ENCODE measurements around the gene ABCA13.
"Not testable (repeated sequence)": the region's sequence is repeated elsewhere in the genome, so short reads cannot be mapped to it uniquely, and the experiment has no call there.

ABCA13 gene

DNA sequence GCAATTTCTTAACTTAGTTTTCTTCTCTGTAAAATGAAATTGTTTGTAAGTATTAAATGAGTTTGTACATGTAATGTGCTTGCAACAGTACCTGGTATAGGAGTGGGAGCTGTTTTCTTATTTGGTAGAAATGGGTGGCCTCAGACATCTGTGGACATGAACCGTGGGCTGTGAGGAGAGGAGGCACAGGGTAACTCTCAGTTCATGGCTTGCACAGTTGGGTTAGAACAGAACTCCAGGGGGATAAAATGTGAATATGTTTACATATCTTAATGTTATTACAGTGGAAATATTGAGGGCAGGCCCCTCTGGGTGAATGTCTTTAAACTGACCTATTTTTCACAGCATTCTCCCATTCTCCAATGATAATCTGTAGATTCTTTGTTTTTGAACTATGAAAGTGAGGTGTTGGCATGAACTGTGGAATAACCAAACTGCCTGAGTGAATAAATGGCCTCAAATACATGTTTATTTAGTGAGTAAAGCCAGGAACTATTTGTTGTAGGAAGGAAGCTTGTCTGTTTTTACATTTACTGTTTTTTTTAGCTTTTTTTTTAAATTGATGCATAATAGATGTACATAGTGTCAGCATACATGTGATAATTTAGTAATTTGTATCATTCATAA lies 2.6 kb downstream of the ABCA13 start:
- DNase-seq = no peak

DNA sequence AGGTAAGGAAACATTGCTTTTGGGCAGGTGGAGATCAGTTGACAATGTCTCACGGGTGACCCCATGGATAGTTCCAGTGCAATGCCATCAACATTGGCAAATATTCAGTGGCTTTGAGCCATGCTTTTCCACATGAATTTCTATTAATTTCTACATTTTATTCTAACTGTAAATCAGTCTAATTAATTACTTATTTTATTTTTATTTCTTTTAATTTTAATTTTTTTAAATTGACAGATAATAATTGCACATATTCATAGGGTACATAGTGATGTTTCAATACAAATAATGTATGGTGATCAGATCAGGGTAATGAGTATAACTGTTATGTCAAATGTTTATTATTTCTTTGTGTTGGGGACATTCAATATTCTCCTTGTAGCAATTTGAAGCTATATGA lies 3.8 kb downstream of the ABCA13 start:
- DNase-seq = no peak

DNA sequence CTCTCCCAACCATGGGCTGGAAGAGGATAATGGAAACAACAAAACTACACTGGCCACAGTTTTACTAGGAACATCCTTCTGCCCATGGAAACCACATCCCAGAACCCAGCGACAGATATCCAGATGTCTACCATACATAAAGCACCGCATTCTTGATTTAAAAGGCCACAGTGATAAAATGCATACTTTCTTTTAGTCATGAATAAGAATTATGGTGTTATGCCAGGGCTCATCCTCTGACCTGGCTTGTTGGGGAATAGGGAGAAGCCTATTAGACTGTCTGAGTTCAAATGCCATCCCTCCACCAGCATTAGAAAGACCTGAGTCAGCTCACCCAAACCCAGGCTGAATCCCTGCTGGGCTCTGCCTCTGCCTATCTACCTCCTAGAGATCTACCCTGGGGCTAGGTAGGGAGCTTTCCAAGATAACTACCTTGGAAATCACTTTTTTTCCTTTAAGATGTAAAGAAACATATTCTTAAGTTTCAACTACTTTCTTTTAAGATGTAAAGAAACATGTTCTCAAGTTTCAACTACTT lies 5.2 kb downstream of the ABCA13 start:
- DNase-seq = no peak

DNA sequence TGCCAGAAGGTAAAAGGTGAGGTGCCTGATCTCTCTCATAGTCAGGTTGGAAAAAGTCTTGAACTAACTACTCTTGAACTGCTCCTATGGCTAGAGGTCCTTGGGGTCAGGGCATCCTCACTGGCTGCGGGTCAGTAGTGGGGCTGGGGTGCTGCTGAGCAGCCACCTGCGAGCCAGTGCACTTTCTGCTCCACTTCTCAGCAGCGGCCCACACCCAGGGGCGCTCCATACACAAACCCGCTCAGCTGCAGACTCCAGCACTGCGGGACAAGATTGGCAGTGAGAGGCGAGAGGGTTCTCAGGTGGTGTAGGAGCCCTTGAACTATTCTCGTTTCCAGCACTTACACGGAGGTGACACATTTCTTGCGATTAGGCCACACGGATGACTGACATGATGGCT lies 6.0 kb downstream of the ABCA13 start:
- DNase-seq = no peak

DNA sequence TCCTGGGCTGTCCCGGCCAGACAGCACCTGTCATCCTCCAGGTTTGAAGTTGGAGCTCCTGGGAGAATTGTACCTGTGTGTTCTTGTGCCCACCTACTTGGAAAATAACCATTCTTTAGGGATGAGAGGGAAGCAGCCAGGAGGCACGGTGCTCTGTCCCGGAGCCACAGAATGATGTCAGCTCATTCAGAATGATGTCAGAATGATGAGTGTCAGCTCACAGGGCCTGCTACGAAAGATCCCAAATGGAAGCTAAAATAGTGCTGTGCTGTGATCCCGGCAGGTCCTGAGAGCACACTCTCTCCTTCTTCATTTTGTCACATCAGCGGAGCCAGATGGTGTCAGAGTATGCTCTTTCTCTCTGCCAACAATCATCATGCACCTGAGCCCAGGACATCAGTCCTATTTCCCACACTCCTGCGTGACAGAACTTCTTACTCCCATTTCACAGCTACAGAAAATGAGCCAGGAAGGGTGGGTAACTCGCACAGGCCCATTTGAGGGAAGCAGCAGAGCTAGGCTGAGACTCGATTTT lies 8.3 kb downstream of the ABCA13 start:
- DNase-seq = no peak

DNA sequence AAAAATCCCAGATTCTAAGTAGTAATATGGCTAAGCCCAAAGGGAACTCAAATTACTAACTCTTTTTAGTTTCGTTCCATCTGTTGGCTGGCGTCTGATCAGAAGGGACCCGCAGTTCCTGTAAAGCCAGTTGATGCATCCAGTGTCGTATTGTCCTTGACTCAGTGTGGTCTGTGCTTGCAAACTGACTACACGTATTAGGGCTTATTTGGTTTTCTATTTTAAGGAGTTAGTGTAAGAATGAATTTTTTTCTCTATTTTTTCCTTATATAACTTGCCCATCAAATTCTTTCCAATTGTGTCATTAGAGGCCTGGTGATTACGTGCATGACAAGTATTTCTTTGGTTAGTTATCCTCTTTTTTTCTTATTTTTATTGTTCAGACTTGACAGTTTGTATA lies 9.7 kb downstream of the ABCA13 start:
- DNase-seq = no peak

DNA sequence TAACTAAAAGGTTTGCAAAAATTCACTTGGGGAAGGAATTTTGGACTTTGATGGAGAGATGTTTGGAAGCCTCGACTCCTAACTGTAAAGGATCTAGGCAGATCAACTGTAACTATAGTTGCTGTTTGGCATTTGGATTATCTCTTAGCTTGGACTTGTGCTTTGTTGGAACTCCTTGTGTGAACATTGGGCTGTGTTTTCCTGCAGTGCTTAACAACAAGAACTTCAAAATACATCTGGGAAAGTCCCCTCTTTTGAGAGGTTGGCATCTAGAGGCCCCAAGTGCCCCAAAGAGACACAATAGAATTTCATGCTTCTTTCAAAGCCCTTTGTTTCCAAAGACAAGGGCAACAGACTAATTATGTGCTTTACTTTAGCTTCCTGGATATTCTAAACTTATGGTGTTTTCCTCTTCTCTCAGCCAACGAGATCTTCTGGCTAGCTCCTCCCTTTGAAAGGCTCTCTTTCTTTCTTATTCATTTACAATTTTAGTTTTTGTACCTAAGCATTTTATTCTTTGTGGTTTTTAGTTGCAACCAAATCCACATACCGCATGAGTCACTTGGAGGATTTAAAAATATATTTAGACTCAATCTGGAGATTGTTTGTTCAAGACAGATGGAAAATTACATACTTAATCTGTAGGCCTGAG lies 11.6 kb downstream of the ABCA13 start:
- DNase-seq = no peak

DNA sequence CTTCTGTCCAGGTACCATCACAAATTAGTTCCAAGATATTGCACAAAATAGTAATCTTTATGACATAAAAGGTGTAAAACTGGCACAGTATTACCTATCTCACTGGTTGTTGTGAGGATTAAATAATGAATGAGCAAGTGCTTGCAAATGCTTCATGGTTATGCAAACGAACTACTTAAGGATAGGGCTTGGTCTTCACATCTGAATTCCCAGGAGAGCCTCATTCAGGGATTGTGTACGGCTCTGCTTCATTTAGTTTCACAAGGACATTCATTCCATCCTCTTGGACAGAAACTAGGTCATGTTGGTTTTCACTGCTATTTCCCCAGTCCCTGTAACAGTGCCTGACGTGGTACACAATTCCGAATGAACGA lies 12.1 kb downstream of the ABCA13 start:
- no peak for DNase-seq

DNA sequence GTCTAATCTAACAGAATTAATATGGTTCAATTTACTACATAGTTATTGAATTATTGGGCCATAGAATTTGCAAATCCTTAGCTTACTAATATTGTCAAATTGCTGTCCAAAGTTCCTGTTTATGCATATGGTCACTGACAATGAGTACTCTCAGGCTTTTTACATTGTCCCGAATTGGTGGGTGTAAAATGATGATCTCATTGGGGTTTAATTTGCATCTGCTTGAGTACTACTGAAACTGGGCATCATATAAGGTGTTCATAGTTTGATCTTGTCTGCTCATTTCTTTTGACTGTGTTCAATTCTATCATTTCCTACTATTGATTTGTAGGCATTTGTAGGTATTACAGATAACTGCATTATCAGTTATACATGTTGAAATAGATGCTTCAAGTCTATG lies 12.7 kb downstream of the ABCA13 start:
- no peak for DNase-seq

DNA sequence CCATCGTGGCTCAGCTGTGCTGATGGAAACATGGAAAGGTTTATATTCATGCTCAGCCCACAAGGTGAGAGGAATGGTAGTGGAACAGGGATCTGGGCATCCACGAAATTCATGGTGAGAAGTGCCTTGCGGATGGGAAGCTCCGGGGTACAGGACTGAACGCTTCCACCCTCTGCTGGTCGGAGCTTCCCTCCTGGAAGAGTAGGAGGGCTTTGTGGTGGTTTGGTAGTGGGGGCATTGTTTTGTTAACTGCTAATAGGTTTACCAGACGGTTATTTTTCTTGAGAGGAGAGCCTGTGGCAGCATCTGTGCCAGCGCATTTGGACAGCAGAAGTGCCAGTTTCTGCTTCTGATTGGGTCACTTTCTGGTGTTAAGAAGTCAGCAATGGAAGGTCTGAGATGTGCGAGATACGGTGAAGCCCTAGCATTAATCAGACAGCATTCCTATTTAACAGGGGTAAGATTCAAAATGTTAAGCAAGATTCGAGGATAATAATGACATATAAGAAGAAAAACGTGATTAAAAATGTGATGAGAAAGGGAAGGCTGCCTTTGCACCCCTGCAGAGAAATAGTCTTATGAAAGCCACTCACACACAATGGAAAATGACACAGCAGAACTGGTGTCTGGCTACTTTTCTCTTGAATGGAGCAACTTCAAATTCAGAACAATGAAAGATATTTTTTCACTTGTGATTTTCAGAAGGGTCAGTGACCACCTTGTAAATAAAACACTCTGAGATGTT lies 17.7 kb downstream of the ABCA13 start:
- DNase-seq = no peak

DNA sequence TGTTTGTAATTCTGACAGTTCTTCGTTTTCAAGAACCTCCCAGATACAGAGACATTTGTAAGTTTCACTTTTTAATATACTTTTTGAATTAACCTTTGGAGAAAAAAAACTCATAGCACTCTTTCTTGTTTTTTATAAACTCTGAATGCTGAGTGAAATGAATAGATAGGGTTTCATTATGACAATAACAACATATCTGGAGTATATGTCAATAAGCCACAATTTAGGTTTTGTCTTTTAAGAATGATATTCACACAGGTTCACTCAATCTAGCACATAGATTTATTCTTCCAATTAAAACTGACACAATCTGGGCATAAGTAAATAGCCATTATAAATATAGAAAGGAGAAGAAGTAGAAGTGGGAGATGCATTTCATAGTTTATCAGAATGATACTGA lies 21.7 kb downstream of the ABCA13 start:
- no peak for DNase-seq

DNA sequence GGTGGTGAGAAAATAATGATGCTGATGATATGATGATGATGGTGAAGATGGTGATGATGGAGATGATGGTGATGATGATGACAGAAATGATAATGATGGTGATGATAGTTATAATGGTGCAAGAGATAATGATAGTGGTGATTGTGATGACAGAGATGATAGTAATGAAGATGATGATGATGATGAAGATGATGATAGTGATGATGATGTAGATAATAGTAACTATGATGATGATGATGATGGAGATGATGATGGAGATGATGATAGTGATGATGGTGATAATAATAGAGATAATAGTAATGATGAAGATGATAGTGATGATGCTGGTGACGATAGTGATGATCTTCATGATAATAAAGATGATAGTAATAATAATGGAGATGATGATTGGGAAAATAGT lies 22.2 kb downstream of the ABCA13 start:
- DNase-seq = no peak

DNA sequence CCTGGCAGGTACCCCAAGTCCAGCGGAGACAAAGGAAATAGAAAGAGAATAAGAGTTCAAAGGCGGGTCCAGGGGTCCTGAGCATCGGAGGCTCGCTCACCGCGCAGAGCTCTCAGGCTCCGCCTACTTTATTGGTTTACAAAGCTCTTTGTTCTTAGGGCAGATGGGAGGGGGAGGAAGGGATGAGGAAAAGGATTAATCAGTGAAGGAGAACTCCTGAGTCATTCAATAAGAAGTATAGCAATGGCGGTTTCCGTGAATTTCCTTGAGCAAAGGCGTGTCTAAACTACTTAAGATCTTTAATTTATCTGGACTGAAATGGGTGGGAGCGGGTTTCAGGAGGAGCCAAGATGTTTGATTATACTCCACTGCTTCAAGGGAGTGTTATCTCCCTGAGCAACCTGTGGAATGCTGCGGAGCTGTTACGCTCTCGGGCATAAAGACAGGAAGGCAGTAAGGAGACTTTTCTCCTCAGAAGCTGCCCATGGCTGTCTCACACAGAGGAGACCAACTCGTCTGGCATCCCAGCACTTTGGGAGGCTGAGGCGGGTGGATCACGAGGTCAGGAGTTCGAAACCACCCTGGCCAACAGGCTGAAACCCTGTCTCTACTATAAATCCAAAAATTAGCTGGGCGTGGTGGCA lies 29.8 kb downstream of the ABCA13 start:
- DNase-seq = not testable (repeated sequence)

DNA sequence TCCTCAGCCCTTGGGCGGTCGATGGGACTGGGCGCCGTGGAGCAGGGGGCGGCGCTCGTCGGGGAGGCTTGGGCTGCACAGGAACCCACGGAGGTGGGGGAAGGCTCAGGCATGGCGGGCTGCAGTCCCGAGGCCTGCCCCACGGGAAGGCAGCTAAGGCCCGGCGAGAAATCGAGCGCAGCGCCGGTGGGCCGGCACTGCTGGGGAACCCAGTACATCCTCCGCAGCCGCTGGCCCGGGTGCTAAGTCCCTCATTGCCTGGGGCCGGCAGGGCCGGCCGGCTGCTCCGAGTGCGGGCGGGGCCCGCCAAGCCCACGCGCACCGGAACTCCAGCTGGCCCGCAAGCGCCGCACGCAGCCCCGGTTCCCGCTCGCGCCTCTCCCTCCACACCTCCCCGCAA lies 31.7 kb downstream of the ABCA13 start:
- DNase-seq = not testable (repeated sequence)

DNA sequence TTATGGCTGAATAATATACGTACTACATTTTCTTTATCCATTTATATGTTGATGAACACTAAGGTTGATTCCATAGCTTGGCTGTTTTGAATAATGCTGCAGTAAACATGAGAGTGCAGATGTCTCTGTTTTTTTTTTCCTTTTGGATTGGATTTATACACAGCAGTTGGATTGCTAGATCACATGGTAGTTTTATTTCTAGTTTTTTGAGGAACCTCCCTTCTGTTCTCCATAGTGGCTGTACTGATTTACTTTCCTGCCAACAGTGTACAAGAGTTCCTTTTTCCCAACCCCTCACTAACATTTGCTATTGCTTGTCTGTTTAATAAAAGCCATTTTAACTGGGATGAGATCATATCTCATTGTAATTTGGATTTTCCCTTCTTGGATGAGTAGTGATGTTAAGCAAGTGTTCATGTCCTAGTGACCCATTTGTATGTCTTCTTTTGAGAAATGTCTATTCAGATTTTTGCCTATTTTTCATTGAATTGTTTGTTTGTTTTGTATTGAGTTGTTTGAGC lies 36.0 kb downstream of the ABCA13 start:
- no peak for DNase-seq

DNA sequence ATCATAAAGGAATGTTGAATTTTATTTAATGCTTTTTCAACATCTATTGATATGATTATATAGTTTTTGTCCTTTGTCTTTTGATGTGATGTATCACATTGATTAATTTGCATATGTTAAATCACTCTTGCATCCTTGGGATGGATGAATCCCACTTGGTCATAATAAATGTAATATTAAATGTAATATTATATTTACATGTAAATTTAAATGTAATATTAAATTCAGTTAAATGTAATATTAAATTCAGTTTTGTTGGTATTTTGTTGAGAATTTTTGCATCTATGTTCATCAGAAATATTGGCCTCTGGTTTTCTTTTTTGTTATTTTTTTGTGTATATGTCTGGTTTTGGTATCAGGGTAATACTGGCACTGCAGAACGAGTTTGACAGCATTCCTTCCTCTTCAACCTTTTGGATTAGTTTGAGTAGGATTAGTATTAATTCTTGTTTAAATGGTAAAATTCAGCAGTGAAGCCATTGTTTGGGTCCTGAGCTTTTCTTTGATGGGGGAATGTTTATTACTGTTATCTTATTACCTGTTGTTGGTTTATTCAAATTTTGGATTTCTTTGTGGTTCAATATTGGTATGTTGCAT lies 37.8 kb downstream of the ABCA13 start:
- DNase-seq = no peak

DNA sequence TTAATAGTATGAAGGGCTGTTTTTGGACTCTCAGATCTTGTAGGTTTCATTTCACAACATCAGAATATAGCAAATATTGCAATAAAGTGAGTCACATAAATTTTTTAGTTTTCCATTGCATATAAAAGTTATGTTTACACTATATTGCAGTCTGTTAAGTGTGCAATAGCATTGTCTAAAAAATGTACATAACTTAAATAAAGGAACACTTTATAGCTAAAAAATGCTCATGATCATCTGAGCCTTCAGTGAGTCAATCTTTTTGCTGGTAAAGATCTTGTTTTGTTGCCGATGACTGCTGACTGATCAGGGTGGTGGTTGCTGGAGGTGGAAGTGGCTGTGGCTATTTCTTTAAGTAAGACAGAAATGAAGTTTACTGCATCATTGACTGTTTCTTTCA lies 42.0 kb downstream of the ABCA13 start:
- no peak for DNase-seq

DNA sequence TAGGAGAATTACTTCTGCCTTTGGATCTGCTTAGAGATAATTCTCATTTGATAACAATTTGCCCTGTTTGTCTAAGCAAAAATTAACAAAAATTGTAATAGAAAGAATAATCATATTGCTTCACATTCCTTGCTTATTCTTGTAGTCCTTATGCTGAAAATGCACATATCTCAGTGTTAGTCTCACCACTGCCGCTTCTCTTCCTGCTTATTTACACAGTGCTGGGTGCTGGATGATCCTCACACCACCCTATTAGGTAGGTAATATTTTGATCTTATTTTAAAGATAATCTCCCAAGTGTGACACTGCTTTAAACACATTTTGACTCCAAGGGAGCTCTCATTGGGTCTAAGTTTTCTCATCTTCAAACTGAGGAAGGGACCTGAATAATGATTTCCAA lies 46.0 kb downstream of the ABCA13 start:
- no peak for DNase-seq

DNA sequence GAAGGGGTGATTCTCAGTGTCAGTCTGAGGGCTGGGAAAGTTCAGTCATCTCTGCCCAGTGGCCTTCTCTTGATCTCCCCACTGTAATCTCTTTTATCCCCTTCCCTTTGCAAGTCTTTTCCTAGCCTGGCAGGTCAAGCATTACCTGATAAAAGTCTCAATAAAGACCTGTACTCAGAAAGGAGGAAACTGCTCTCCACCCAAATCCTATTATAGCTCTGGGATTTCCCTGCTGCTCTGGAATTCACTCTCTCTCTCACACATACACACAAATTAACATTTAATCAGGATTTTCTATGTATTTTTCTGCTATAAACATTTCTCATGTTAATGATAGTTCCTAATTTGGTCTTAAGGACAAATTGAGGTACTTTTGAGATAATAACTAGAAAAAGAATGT lies 46.5 kb downstream of the ABCA13 start:
- DNase-seq = no peak

DNA sequence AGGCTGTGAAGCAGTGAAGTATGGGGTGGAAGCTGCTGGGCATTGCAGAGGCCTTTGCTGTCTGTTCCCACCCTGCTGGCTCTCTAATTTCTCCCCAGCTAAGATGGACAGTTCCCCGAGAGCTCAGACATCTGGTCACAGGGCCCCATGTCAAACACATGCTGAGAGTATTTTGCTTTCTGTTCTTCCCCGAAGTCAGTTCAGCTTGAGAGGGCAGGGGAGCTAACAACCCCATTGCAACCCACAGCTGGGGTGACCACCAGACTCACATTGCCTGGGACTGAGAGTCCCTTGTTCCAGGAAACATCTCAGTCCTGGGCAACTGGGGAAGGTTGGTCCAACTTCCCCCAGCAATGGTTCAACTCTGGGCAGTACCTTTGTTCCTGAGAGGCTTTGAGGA lies 52.8 kb downstream of the ABCA13 start:
- DNase-seq = no peak

DNA sequence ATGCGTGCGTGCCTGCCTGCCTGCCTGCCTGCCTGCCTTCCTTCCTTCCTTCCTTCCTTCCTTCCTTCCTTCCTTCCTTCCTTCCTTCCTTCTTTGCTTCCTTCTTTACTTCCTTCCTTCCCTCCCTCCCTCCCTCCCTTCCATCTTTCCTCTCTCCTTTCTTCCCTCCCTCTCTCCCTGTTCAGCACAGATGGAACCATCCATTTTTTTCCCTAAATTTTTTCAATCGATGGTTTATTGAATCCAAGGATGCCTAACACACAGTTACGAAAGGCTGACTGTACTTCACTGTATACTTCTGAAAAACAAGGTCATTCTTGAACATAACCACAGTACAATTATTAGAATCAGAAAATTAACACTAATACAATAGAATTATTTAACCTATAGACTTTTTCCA lies 53.8 kb downstream of the ABCA13 start:
- DNase-seq = no peak

DNA sequence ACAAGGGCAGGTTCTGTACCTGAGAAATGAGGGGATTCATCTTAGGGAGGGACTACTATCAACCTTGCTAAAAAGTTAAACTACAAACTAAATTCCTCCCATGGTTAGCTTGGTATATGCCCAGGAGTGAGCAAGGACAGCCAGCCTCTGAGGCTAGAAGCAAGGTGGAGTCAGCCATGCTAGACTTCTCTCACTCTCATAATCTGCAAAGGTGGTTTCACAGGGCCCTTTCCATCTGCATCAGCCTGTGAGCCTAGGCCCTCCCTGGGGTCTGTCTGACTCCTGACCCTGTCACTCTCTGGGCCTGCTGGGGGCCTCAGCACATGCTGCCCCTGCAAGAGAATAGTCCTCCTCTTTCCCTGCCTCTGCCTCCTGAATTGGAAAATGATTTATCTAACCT lies 66.1 kb downstream of the ABCA13 start:
- DNase-seq = no peak

DNA sequence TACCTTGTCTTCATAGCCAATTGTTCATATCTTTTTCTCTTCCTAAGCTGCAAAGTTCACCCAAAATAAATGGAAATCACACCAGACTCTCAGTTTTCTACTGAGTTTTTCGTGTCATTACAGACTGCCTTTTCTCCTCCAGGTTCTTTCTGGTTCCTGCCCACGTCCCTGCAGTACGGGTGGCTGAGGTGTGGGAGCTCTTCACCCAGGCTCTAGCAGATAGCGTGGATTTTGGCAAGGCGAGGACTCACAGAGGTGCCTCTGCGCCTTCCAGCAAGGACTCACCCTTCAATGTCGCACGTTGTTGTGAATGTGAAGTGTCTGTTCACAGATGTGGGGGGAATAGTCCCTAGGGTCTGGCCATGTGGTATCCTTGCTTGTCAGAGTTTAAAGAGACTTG lies 71.6 kb downstream of the ABCA13 start:
- no peak for DNase-seq

Data from activated CD4-positive, CD25-positive, alpha-beta regulatory T cell (primary cell).